HG03135 (cell line): Measurements from ENCODE around the gene SCYGR2.

Source experiments
- ATAC-seq: cut with Tn5 transposase; IDR thresholded peaks from one replicate; pipeline ENCODE4 v1.9.1; 2021; ENCODE audit warnings: mild to moderate bottlenecking, moderate library complexity; ENCODE audit not compliant: unreplicated experiment

Gene SCYGR2

GRCh38 chr2:227612546-227613271 lies 14.0 kb downstream of the SCYGR2 start:
- ATAC-seq: no peak

- ATAC-seq: no peak
These were observed 14.6 kb downstream of the SCYGR2 start for GRCh38 chr2:227613272-227613660.

DNA sequence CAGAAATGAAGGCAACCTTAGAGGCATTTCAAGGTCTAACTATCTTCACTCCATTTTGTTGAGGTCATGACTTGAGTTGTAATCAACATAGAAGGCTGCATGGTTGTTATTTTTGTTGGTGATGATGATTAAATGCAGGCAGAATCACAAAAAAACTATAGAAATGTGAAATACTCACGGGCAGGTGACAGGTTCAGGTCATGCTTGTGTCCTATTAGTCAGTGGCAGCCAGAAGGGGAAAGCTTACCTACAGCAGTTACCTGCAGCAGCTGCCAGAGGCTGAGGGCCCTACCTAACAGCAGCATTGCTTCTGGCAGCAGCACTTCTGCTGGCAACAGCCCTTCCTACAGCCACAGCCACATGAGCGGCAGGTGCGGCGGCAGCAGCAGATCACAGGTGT lies 15.6 kb downstream of the SCYGR2 start:
- ATAC-seq: no peak

DNA sequence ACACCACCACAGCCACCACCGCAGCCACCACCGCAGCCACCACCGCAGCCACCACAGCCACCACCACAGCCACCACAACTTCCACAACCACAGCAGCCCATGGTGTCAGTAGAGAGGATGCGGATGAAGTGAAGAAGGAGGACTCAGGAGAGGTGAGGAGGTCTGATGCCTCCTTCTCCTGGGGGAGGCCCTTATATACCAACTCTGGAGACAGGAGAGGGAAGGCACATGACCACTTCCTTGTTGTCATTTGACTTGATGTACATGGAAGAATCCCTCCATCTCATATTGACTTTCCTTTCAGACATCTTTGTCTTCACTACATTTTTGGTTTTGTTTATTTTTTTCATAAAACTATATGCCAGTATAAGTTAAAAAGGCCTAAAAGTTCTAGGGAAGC lies 16.0 kb downstream of the SCYGR2 start, which contains the start of gene SCYGR3:
TSS of gene SCYGR3 (minus strand) at position 101 of the 400 bp plus-strand sequence. CDS start at position 101, 0 bp downstream.
- no peak for ATAC-seq

DNA sequence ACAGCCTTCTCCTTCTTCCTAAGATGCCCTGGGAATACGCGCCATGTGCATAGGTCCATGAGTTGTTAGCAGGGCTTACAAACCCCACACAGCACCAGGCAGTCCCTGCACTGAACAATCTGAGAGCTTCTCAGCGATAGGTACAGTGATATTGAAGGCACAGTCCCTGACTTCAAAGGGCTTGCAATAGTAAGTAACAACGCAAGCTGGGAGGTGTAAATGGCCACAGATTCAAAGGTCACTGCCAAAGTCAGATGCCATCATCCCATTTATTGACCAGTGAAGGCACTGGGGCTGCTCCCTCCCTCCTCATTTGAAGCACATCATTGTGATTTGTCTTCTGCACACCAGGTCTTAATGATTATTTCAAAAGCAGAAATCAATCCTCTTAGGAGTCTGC lies 16.5 kb downstream of the SCYGR2 start:
- no peak for ATAC-seq

DNA sequence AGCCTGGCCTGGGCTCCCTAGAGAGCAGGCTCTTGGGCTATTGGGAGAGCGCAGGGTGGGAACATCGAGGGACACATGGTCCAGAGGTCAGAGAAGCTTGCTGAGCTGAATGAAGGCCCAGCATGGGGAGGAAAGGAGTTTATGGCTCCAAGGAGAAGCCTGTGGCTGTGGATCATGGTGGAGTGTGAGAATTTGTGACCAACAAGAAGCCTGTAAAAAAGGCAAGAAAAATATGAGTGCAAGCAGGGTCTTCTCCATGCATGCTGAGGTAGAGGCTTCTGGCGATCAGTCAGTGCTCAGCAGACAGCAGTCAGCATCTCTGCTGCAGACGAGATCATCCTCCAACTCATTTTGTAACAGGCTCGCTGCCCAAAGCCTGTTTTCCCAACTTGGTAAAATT lies 17.2 kb downstream of the SCYGR2 start:
- ATAC-seq: no peak

DNA sequence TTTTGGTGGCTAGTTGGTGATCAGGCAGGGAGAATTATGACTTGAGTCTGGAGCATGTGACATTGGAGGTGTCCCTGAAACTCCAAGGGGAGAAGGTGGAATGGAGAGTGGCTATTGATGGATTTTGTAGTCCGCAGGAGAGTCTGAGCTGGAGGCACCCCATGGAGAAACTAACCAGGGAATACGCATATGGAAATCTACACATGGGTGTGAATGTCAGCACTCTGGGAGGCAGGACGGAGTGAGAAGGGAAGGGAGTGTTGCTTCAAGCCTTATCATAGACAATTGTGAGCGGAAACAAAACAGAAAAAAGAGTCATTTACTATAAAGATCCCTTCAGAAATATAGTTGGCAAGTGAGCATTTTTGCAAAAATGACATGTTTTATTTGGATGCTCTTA lies 17.9 kb downstream of the SCYGR2 start:
- ATAC-seq: no peak

DNA sequence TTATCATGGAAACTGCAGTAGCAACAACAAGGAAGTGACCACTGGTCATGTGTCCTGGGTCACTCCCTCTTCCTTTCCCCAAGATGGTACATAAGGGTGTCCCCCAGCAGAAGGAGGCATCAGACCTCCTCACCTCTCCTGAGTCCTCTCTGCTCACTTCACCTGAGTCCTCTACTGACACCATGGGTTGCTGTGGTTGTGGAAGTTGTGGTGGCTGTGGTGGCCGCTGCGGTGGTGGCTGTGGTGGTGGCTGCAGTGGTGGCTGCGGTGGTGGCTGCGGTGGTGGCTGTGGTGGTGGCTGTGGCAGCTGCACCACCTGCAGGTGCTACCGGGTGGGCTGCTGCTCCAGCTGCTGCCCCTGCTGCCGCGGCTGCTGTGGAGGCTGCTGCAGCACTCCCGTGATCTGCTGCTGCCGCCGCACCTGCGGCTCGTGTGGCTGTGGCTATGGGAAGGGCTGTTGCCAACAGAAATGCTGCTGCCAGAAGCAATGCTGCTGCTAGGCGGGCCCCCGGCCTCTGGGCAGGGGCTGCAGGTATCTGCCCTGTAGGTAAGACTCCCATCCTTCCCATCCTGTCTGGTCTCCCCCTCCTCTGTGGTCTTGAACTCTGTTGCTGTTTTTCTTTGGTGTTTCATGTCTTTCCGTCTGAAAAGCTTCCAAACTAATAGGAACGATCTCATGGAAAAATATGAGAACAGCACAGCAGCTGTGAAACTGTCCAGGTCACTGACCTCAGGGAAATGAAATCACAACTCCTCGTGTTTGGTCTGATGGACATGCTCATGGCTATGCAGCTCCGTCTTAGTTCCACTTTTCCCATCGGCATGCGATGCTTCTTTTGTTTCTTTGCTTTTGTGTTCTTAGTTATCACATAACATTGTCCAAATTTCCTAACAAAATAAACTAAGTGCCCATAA lies 18.9 kb downstream of the SCYGR2 start, which contains the start of gene SCYGR4:
TSS of gene SCYGR4 (plus strand) at position 183 of the 915 bp plus-strand sequence. CDS start at position 183, 0 bp downstream.
- no peak for ATAC-seq

- no peak for ATAC-seq
These were observed 24.5 kb downstream of the SCYGR2 start for GRCh38 chr2:227623226-227623625.

DNA sequence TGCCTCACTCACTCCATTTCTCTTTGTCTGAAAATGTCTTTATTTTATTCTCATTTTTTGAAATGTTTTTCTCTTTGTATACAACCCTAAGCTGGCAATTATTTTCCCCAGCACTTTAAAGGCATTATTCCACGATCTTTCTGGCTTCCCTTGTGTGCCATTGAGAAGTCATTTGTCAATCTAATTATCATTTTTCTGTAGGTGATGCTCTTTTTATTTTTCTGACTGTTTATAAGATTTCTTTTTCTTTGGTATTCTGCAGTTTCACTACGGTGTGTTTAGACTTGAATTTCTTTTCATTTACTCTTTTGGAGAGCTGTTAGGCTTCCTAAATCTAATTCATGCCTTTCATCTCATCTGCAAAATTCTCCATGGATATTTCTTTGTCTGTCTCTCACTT lies 26.7 kb downstream of the SCYGR2 start:
- ATAC-seq: no peak

DNA sequence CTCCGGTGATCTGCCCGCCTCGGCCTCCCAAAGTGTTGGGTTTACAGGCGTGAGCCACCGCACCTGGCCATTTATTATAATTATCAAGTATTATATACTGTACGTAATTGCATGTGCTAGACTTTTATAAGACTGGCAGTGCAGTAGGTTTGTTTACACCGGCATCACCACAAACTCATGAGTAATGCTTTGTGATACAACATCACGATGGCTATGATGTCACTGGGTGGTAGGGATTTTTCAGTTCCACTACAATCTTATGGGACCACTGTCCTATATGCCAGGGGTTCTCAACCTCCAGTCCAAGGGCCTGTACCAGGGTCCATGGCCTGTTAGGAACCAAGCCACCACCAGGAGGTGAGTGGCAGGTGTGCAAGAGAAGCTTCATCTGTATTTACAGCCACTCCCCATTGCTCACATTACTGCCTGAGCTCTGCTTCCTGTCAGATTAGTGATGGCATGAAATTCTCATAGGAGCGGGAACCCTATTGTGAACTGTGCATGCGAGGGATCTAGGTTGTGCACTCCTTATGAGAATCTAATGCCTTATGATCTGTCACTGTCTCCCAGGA lies 28.0 kb downstream of the SCYGR2 start:
- no peak for ATAC-seq

- ATAC-seq: peak; percentile 95
These were observed 29.1 kb downstream of the SCYGR2 start for GRCh38 chr2:227627769-227628168.

DNA sequence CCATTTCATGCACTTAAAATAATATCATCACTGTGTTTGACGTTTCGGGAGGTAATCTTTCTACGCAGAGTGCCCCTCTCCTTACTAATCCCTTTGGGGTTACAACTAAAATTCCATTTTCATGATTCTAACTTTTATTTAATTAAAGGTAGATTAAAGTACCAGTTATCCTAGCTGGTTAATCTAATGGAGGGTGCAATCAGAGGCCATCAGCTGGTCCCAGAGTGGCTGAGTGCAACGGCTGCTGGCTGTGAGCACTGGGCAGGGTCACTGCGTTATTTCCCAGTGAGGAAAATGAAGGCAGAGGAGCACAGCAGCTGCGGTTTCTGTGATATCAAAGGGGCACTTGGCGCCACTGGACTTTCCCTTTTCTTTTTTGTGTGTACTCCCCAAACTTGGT lies 30.7 kb downstream of the SCYGR2 start:
- ATAC-seq: no peak

- no peak for ATAC-seq
These were observed 31.6 kb downstream of the SCYGR2 start for GRCh38 chr2:227630322-227630721.

DNA sequence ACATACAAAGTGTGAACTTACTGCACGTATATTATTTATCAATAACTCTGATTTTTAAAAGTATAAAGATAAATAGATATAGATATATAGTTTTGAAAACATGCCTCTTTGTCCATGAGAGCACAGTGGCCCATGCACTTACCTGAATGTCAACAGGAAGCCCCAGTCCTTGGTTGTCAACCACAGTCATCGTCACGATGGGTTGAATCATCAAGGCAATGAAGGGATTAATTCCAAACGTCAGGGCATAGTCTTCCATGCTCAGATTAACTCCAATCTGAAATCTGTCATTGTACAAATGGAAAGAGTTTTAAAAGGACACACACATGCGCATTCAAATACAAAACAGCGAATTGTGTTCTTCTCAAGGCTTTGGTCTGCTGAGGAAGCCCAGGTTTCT lies 34.1 kb downstream of the SCYGR2 start:
- no peak for ATAC-seq

- ATAC-seq: no peak
These were observed 35.5 kb downstream of the SCYGR2 start for GRCh38 chr2:227634201-227634600.

DNA sequence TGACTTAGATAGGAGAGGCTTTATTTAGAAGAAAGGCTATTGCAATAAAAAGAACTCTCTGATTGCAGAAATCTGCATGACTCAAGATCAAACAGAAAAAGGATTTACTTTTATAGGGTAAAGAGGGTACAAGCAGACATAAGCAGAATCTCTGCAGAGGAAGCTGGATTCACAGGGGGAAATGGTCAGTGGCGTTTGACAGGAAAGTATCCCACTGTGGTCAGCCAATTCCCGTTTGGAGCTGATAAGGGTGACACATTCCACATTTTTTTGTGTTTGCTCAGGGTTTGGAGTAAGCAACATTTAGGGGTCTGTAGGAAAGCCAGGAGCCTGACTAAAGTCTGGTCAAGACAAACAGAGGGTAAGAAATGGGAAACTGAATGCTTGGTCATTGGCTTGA lies 44.0 kb downstream of the SCYGR2 start:
- no peak for ATAC-seq

DNA sequence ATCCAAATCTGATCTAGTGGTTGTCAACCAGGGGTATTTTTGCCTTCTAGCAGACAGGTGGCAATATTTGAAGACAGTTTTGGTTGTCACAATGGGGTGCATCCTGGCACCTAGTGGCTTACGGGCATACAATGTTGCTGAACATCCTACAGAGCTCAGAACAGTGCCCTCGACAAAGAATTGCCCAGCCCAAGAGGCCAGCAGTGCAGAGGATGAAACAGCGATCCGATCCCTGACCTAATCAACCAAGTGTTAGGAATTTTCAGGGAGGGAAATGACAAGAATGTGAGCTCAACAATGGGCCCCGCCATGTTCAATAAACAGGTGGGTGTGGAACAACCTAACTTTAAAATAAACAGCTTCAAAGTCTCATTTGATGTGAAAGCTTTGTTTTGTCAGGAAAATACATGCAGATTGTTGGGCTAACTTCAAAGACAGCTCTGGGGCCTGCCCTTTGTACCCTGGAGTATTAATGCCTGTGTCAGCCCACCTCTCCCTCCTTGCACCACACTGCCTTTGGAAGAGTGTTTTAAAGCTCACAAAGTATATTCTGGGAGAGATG lies 45.4 kb downstream of the SCYGR2 start:
- no peak for ATAC-seq
